Measurements from ENCODE around the gene CCDC172.

The CCDC172 gene

GRCh38 chr10:116429288-116429977 is 105.2 kb downstream of the CCDC172 start:
- DNase-seq (ENCODE audit: low read depth in 2 of 3, low spot score in 1 of 3), result no peak

Data from stimulated activated CD4-positive, alpha-beta T cell treated with anti-CD3 and anti-CD28 coated beads, Interleukin-12 subunit alpha, Interleukin-12 subunit beta, amount 100 ng/mL, for 48 hours (primary cell).